Ovary (tissue), 9 donors: ENCODE measurements around the gene COPZ1. TPM values are rescaled to one million over a fixed set of nuclear protein-coding genes. Genes with fewer than 3 reads are reported as not detected.

Source experiments
- DNase-seq, 5 donors: peaks; one replicate each; pipeline ENCODE4 v3.0.0-alpha.2; 2019 to 2020
- H3K27ac ChIP-seq, 2 donors: fragments of 200-600 bp; one replicate each; pipeline versions ENCODE4 v1.5.1 to v1.8.0; 2019 to 2022
- H3K27me3 ChIP-seq: fragments of 200-600 bp; one replicate; pipeline ENCODE4 v1.8.0; 2022
- H3K36me3 ChIP-seq: fragments of 200-600 bp; sonication (generic); one replicate; pipeline ENCODE4 v1.5.1; 2019
- H3K4me1 ChIP-seq: one replicate; pipeline ENCODE4 v1.8.1; 2013; ENCODE audit warnings: mild to moderate bottlenecking, moderate library complexity; ENCODE audit not compliant: insufficient read depth
- H3K4me3 ChIP-seq: fragments of 200-600 bp; sonication (generic); one replicate; pipeline ENCODE4 v1.5.1; 2017
- H3K9me3 ChIP-seq, 2 donors: fragments of 200-600 bp in 1 of 2; sonication (generic) in 1 of 2; one replicate each; pipeline versions ENCODE4 v1.5.1 to v1.8.1; 2013 to 2019; ENCODE audit warnings: mild to moderate bottlenecking in 1 of 2, moderate library complexity in 1 of 2
- CTCF ChIP-seq, 3 donors: fragments of 450-650 bp in 2 of 3; fragments of 200-600 bp in 1 of 3; IDR thresholded peaks; one replicate each; pipeline versions ENCODE4 v1.5.1 to v1.8.0; 2016 to 2022; ENCODE audit warnings: antibody characterized with exemption in 3 of 3, mild to moderate bottlenecking in 1 of 3
- EP300 ChIP-seq: sonication (generic); formaldehyde crosslinking; IDR thresholded peaks from one replicate; pipeline ENCODE4 v1.6.1; 2017; ENCODE audit warnings: antibody characterized with exemption
- POLR2A ChIP-seq: fragments of 450-650 bp; IDR thresholded peaks from one replicate; pipeline ENCODE4 v1.6.1; 2017; ENCODE audit warnings: antibody characterized with exemption, mild to moderate bottlenecking, moderate library complexity
- WGBS, 3 donors: extraction: QIAGEN DNeasy Blood & Tissue Kit in 1 of 3; methylation state at CpG; one replicate each; pipeline versions ENCODE4 v1.1.5 to v1.1.7; 2013 to 2017; 5-methylcytosine and 5-hydroxymethylcytosine counted together
- intact Hi-C, 4 donors: fragments of 100-400 bp; cut with DNase I; formaldehyde crosslinking; loops; one replicate each; pipeline versions ENCODE4 v1.11.0 to v1.15.1; 2022 to 2023
- polyA plus RNA-seq, 2 donors: library from polyadenylated mRNA; stranded (reverse); fragments of 200-250 nt in 1 of 2; fragments of 350-450 nt in 1 of 2; fragmentation: Illumina TruSeq in 1 of 2; extraction: RNeasy Lipid Tissue Mini Kit (QIAGEN cat#74804) in 1 of 2; gene quantifications; one replicate each; pipeline ENCODE4 v1.2.3, GENCODE V29; 2013 to 2014
- total RNA-seq, 7 donors: library from RNA; depleted of rRNA in 2 of 7; stranded (reverse); fragments of >200 nt in 2 of 7; fragmentation: NEBNext Ultra II Directional in 3 of 7; extraction: Animal tissue kit (Norgen Biotek cat#: 25700) in 3 of 7; gene quantifications; one replicate each; pipeline versions ENCODE4 v1.1.0 to v1.2.4, GENCODE V29; 2016 to 2023
- donor health status: DM: no; HTN: no; CAD: no; lungs with moderate emphysema.
- donor health status: DM: no; HTN: no; CAD: no.
- donor health status: Bipolar disorder and iron deficiency.
- donor health status: DM: yes; HTN: yes; CAD: no.
- donor health status: DM: no; HTN: no; CAD: no.
- donor health status: DM: yes; HTN: yes; CAD: no.

Gene COPZ1
- total and polyA plus RNA-seq, 9 donors = 41.7 to 219 (median 108) TPM

GRCh38 chr12:54285150-54286041 lies 39.5 kb upstream of the COPZ1 start:
- 50 to 58% (median 52%) methylated on average over 5 of the region's 5 CpGs for WGBS, 3 donors
- intact Hi-C loops = loop anchor here in 1 of 4 donors (10.0 kb wide), 2 partner anchors 61 to 69 kb away; no protein-coding TSS in a partner anchor

GRCh38 chr12:54286042-54287030 lies 38.6 kb upstream of the COPZ1 start:
- intact Hi-C loops = loop anchor here in 1 of 4 donors (10.0 kb wide), 2 partner anchors 62 to 68 kb away; no protein-coding TSS in a partner anchor
- Histone ChIP-seq H3K4me3 (no peak overlapping the region), H3K4me1 (peaks cover 2% of the 10 kb centered on the region), H3K27me3 (no peaks in the 10 kb centered on the region), H3K9me3 (no peaks in the 10 kb centered on the region), H3K36me3 (no peaks in the 10 kb centered on the region), H3K27ac (no peak overlapping the region)
- no peak for TF ChIP-seq POLR2A
- TF ChIP-seq EP300 = no peak
- TF ChIP-seq CTCF (IDR thresholded peaks at IDR 0.05) = no peak
- no peak for DNase-seq
- WGBS, 3 donors = 48 to 52% (median 50%) methylated on average over 12 of the region's 12 CpGs

More at GRCh38 chr12:54285150-54286041, 39.5 kb upstream of the COPZ1 start:
- H3K4me3 ChIP-seq = no peak overlapping the region
- no peaks in the 10 kb centered on the region for H3K36me3 ChIP-seq
- peaks cover 2% of the 10 kb centered on the region for H3K4me1 ChIP-seq
- TF ChIP-seq CTCF (IDR thresholded peaks at IDR 0.05) (no peak), EP300 (no peak), POLR2A (no peak)
- no peak overlapping the region for H3K27ac ChIP-seq
- no peak for DNase-seq
- H3K9me3 ChIP-seq = no peaks in the 10 kb centered on the region
- H3K27me3 ChIP-seq = no peaks in the 10 kb centered on the region

GRCh38 chr12:54287261-54288157 lies 37.4 kb upstream of the COPZ1 start:
- H3K9me3 ChIP-seq = no peaks in the 10 kb centered on the region
- intact Hi-C loops = loop anchor here in 1 of 4 donors (10.0 kb wide), 2 partner anchors 63 to 67 kb away; no protein-coding TSS in a partner anchor
- H3K36me3 ChIP-seq = no peaks in the 10 kb centered on the region
- no peak for DNase-seq
- TF ChIP-seq CTCF (IDR thresholded peaks at IDR 0.05) (no peak), EP300 (no peak), POLR2A (no peak)
- peaks cover 2% of the 10 kb centered on the region for H3K4me1 ChIP-seq
- H3K27me3 ChIP-seq = no peaks in the 10 kb centered on the region
- 50 to 62% (median 54%) methylated on average over 8 of the region's 8 CpGs for WGBS, 3 donors
- H3K4me3 ChIP-seq = no peak overlapping the region
- no peak overlapping the region for H3K27ac ChIP-seq
